Stimulated activated CD4-positive, alpha-beta T cell treated with anti-CD3 and anti-CD28 coated beads, Interleukin-12 subunit alpha, Interleukin-12 subunit beta, amount 100 ng/mL, for 48 hours (primary cell): ENCODE results near the gene TCF25.
"Not testable (repeated sequence)": the region's sequence is repeated elsewhere in the genome, so short reads cannot be mapped to it uniquely, and the experiment has no call there.

Experiments used
- DNase-seq, 3 donors: peaks; one replicate each; pipeline ENCODE4 v3.0.0-alpha.2; 2020; ENCODE audit warnings: low read depth in 2 of 3, low spot score in 1 of 3

Gene TCF25

DNA sequence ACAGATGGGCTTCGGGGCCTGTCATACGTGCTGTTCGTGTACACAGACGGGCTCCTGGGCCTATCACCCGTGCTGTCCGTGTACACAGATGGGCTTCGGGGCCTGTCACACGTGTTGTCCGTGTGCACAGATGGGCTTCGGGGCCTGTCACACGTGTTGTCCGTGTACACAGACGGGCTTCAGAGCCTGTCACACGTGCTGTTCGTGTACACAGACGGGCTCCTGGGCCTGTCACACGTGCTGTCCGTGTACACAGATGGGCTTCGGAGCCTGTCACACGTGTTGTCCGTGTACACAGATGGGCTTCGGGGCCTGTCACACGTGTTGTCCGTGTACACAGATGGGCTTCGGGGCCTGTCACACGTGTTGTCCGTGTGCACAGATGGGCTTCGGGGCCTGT, 5.7 kb downstream of the TCF25 start:
- not testable (repeated sequence) for DNase-seq

- no peak for DNase-seq
Measured at GRCh38 chr16:89880477-89881367, 7.3 kb downstream of the TCF25 start.

GRCh38 chr16:89881368-89881730, 8.0 kb downstream of the TCF25 start:
- no peak for DNase-seq

DNA sequence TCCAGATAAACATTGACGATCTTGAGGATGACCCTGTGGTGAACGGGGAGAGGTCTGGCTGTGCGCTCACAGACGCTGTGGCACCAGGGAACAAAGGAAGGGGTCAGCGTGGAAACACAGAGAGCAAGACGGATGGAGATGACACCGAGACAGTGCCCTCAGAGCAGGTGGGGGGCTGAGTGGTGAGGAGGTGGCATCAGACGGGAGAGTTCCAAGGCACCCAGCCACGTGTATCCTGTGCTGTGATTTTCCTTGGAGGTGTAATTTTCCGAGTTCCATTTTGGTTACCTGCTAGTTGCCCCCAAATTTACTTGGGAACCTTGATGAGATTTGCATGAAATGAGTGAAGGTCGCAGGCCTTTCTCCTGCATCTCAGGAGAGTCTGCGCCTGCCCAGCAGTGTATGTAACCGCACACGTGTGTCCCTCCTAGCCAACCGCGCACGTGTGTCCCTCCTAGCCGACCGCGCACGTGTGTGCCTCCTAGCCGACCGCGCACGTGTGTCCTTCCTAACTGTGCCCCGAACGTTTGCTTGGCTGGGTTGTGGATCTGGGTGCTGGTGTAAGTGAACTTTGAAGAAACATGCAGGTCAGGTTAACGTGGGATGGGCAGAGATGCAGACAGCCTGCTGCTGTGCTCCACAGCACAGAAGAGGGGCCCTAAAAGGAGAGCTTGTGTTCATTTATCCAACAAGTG, 10.1 kb downstream of the TCF25 start:
- DNase-seq = no peak

DNA sequence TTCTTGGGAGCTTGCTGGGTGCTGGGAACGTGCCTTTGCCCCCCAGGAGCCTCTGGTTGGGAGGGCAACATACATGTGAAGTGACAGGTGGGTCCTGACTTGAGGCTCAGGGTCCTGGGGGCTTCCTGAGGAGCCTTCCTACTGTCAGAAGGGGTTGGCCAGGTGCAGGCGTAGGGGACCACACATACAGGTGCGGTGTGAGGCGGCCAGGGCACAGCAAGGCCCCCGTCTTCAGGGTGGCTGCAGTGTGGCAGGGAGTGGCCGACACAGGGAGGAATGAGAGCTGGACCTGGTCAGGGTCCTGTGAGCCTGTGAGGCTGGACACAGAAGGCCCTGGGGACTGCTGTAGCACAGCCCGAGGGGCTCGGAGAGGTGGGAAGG, 10.6 kb downstream of the TCF25 start:
- no peak for DNase-seq

DNA sequence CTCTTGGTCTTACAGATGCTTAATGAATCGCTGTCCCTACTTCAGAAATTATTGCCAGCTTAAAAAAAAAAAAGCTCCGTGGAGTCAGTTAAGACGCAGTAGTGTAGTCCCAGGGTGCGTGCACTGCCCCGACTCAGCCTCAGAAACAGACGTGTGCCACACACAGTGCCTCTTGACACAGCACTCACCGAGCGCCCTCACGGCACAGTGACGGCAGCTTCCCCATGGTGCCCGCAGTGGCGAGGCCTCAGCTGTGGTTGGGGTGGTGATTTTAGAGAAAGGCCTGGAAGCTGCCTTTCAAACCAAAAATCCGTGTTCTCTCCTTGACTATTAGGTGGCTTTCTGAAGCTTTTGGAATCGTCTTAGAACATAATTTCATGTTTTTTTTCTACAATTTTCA, 13.9 kb downstream of the TCF25 start:
- no peak for DNase-seq

GRCh38 chr16:89890200-89890599, 16.8 kb downstream of the TCF25 start:
- peak; percentile 23 to 27 (median 24) for DNase-seq

GRCh38 chr16:89890886-89891657, 17.7 kb downstream of the TCF25 start:
- DNase-seq = no peak

- DNase-seq = no peak
Measured at GRCh38 chr16:89892055-89892630, 18.8 kb downstream of the TCF25 start.

- DNase-seq = no peak
Measured at GRCh38 chr16:89892635-89893034, 19.2 kb downstream of the TCF25 start.

DNA sequence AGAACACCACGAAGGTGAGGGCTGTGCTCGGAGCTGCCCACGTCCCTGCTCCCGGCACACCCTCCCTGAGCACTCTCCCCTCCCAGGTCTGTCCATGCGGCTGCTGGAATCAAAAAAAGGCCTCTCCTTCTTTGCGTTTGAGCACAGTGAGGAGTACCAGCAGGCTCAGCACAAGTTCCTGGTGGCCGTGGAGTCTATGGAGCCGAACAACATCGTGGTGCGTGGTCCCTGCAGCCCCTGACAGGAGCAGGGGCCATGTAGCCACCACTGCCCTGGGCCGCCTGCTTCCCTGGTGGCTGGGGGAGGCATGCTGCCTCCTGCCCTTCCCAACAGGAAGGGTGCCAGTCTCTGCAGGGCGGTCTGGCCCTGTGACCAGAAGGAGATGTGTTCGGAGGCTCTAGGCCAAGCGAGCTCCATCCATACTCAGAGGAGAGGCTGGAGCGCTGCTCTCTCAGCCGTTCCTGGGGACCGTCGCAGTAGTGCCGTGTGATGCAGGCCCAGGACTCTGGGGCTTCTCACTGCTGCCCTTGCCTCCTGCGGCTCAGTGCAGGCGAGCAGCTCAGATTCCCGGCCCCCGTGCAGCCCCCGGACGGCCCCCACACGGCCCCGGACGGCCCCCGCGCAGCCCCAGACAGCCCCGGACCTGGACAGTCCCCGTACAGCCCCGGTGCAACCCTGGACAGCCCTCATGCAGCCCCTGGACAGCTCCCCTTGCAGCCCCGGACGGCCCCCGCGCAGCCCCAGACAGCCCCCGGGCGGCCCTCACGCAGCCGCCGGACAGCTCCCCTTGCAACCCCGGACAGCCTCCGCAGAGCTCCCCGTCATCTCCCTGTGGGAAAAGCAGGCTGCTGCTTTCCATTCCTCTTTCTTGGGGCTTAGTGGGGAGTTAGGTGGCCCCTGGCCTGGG, 20.5 kb downstream of the TCF25 start:
- no peak for DNase-seq

DNA sequence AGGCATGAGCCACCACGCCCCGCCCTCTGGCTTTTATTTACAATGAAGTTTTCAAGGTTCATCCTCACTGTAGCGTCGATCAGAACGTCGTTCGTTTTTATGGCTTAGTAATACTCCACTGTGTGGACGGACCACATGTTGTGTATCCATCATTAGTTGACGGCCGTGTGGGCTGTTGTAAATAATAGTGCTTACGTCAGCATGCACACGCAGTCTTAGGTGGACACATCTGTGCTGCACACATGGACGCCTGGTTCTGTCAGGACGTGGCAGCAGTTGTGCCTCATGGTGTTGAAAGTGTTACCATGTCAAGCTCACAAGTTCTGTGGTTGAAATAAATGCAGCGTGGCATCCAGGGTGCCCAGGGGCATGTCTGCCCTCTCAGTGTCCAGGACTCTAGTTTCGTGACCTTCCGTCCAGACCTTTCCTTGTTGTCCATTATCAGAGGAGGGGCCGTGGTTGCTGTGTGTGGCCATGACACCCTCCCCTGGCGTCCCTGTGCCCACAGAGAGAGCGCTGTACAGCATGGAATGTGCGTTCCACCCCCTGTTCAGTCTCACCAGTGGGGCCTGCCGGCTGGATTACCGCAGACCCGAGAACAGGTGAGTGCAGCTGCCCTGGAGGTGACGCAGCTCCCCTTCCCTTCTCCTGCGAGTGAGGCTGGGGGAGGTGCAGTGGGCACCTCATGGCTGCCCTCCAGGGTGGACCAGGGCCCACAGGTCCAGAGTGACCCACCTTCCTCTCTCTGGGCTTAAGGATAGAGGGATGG, 22.3 kb downstream of the TCF25 start:
- DNase-seq = no peak

- DNase-seq = no peak
Measured at GRCh38 chr16:89897204-89897603, 23.8 kb downstream of the TCF25 start.

DNA sequence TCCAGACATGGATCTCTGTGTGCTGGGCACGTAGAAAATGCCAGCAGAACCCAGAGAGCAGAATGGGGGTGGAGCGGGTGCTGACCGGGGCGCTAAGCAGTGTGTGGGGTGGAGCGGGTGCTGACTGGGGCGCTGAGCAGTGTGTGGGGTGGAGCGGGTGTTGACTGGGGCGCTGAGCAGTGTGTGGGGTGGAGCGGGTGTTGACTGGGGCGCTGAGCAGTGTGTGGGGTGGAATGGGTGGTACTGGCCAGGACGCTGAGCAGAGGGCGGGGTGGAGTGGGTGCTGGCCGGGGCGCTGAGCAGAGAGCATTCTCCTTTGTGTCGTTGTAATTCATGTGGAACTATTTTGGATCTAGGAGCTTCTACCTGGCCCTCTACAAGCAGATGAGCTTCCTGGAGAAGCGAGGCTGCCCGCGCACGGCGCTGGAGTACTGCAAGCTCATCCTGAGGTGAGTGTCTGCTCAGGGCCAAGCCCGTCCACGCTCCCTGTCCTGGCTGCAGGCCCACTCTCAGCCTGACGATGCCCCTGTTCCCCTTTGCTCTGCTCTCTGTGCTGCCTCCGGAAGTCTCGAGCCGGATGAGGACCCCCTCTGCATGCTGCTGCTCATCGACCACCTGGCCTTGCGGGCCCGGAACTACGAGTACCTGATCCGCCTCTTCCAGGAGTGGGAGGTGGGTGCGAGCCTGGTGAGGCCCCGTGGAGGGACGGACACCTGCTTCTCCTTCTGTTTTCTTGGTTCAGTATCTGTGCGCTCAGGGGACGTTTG, 25.0 kb downstream of the TCF25 start:
- no peak for DNase-seq

GRCh38 chr16:89899879-89900481, 26.6 kb downstream of the TCF25 start:
- no peak for DNase-seq

DNA sequence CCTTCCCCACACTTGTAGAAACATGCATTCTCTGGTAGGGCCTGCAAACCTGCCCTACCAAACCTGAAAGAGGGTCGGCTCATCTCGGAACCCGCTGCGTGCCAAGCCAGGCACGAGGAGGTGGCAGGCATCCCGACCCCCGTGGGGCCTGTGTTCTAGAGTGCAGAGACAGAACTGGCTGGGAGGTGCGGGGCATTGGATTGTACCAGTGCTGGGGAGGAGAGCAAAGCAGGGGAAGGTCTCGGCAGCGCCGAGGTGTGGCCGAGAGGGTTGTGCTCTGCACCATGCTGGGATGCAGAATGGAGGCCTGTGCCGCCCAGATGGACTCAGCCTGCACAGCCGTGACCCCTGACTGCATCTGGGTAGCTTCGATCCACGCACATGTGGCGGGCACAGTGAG, 27.5 kb downstream of the TCF25 start:
- no peak for DNase-seq

DNA sequence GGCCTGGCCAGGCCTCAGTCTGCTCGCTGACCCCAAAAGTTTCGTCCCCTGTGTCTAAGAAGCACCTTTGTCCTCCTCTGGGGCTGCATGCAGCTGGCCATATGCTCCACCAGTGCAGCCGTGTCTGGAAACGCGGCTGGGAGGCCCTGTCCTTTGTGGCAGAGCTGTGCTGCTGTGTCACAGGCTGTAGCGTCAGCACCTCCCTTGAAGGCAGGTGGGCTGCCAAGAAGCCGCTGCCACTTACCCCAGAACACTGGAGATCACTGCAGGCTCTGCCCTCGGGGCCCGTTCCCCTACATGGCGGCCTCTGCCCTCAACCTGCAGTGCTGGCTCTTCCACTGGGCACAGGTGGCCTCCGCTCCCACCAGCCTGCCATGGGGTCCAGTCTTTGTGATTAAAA, 29.6 kb downstream of the TCF25 start:
- no peak for DNase-seq

GRCh38 chr16:89903908-89904515, 30.6 kb downstream of the TCF25 start:
- no peak for DNase-seq
